HepG2 (cell line): Measurements from ENCODE around the gene RPS6KA5. TPM values are rescaled to one million over a fixed set of nuclear protein-coding genes. Genes with fewer than 3 reads are reported as not detected.

Experiments used
- ATAC-seq: fragments of 200-7000 bp; cut with Tn5 transposase; 3 replicates; pipeline ENCODE4 v1.9.1; 2020; ENCODE audit warnings: mild to moderate bottlenecking, moderate library complexity
- BruUV-seq: library from RNA; stranded (reverse); fragments of 400-500 nt; replicated peaks from 2 replicates; lab custom pipeline; 2021; lab: Mats Ljungman, UMichigan
- CTCF ChIA-PET: fragments of 300-600 bp; formaldehyde crosslinking; extraction: SDS; loops from one replicate; lab custom pipeline; 2021; ENCODE audit warnings: low total read pairs, inconsistent platforms, low intra/inter-chr PET ratio; lab: Yijun Ruan, JAX
- POLR2A ChIA-PET: fragments of 350-600 bp; sonication (Branson Sonifier 250); formaldehyde crosslinking; loops from one replicate; lab custom pipeline; 2020; ENCODE audit warnings: antibody characterized with exemption, inconsistent platforms; lab: Yijun Ruan, JAX
- DNase-seq: peaks from one replicate; pipeline ENCODE4 v3.0.0-alpha.2; 2015; ENCODE audit warnings: low spot score
- FAIRE-seq: peaks from 3 replicates; lab custom pipeline; 2011; peaks lifted over from hg19 to GRCh38; lab: Jason Lieb, UNC
- H2AFZ ChIP-seq: one replicate; pipeline ENCODE4 v1.6.1; 2011; ENCODE audit warnings: low read length, inconsistent platforms
- H3K27ac ChIP-seq: fragments of 300-600 bp; 3 replicates; pipeline ENCODE4 v1.8.0; 2011; ENCODE audit warnings: mixed run types, mild to moderate bottlenecking, mixed read lengths, low read length, inconsistent platforms; ENCODE audit not compliant: insufficient read depth; ENCODE audit errors: extremely low read length
- H3K27me3 ChIP-seq, 2 experiments: fragments of 200-600 bp in 1 of 2; 2 replicates in 1 of 2; 3 replicates in 1 of 2; pipeline versions ENCODE4 v1.6.0 to v1.8.0; 2011; ENCODE audit warnings: low read length in 2 of 2, mild to moderate bottlenecking in 2 of 2, moderate library complexity in 2 of 2, inconsistent platforms in 1 of 2; ENCODE audit not compliant: insufficient read depth in 2 of 2, control insufficient read depth in 1 of 2
- H3K36me3 ChIP-seq, 2 experiments: fragments of 200-600 bp in 1 of 2; replicated peaks in 1 of 2; 2 replicates in 1 of 2; 3 replicates in 1 of 2; pipeline versions ENCODE4 v1.5.1 to v1.8.0; 2011; ENCODE audit warnings: low read length in 2 of 2, inconsistent platforms in 1 of 2; ENCODE audit not compliant: insufficient read depth in 2 of 2, control insufficient read depth in 1 of 2
- H3K4me1 ChIP-seq: 2 replicates; pipeline ENCODE4 v1.5.1; 2012; ENCODE audit warnings: low read length, inconsistent platforms; ENCODE audit not compliant: insufficient read depth
- H3K4me2 ChIP-seq: 2 replicates; pipeline ENCODE4 v1.6.0; 2011; ENCODE audit warnings: low read depth, low read length, inconsistent platforms
- H3K4me3 ChIP-seq, 3 experiments: fragments of 200-600 bp in 1 of 3; sonication (generic), shearing (Covaris generic) in 1 of 3; replicated peaks in 1 of 3; 2 replicates each; pipeline ENCODE4 v1.5.1; 2011 to 2016; ENCODE audit warnings: low read length in 3 of 3, inconsistent platforms in 2 of 3, low read depth in 2 of 3, mild to moderate bottlenecking in 2 of 3, control low read depth in 1 of 3, mixed read lengths in 1 of 3; ENCODE audit not compliant: insufficient read depth in 1 of 3
- H3K79me2 ChIP-seq: one replicate; pipeline ENCODE4 v1.6.1; 2011; ENCODE audit warnings: low read length, inconsistent platforms; ENCODE audit not compliant: insufficient read depth
- H3K9ac ChIP-seq: 2 replicates; pipeline ENCODE4 v1.6.0; 2011; ENCODE audit warnings: mild to moderate bottlenecking, low read depth, low read length, inconsistent platforms; ENCODE audit not compliant: insufficient read depth
- H3K9me3 ChIP-seq: 2 replicates; pipeline ENCODE4 v1.5.1; 2012; ENCODE audit warnings: mild to moderate bottlenecking, low read length
- H4K20me1 ChIP-seq: 2 replicates; pipeline ENCODE4 v1.6.0; 2011; ENCODE audit warnings: inconsistent platforms, mild to moderate bottlenecking, low read length, moderate library complexity; ENCODE audit not compliant: insufficient read depth
- HOXA3 ChIP-seq: sonication (generic); formaldehyde crosslinking; IDR thresholded peaks from 2 replicates; pipeline ENCODE4 v1.5.0; 2020; ENCODE audit warnings: missing genetic modification reagents
- NR2F2 ChIP-seq: IDR thresholded peaks from 2 replicates; pipeline ENCODE4 v1.6.1; 2012; ENCODE audit warnings: low read depth, inconsistent platforms, borderline replicate concordance
- ZBTB40 ChIP-seq, 2 experiments: fragments of 450-650 bp in 1 of 2; sonication (generic) in 1 of 2; formaldehyde crosslinking in 1 of 2; IDR thresholded peaks; 2 replicates each; pipeline versions ENCODE4 v1.6.1 to v1.8.0; 2016 to 2022; ENCODE audit warnings: antibody characterized with exemption in 1 of 2, mild to moderate bottlenecking in 1 of 2, missing genetic modification reagents in 1 of 2
- ZNF224 ChIP-seq: sonication (generic); formaldehyde crosslinking; IDR thresholded peaks from 2 replicates; pipeline ENCODE4 v1.5.0; 2020; ENCODE audit warnings: mild to moderate bottlenecking, missing genetic modification reagents
- ZNF496 ChIP-seq: sonication (generic); formaldehyde crosslinking; IDR thresholded peaks from 2 replicates; pipeline ENCODE4 v1.8.1; 2023; ENCODE audit warnings: mild to moderate bottlenecking, moderate library complexity, missing genetic modification reagents; ENCODE audit not compliant: insufficient replicate concordance
- ZNF776 ChIP-seq: sonication (generic); formaldehyde crosslinking; IDR thresholded peaks from 2 replicates; pipeline ENCODE4 v1.4.0; 2020; ENCODE audit warnings: mild to moderate bottlenecking, missing genetic modification reagents
- ZNF790 ChIP-seq: sonication (generic); formaldehyde crosslinking; IDR thresholded peaks from 2 replicates; pipeline ENCODE4 v1.8.0; 2022; ENCODE audit warnings: missing genetic modification reagents, mild to moderate bottlenecking, borderline replicate concordance
- WGBS: methylation state at CpG from one replicate; pipeline ENCODE4 v1.1.6; 2017; ENCODE audit warnings: low lambda C conversion rate; 5-methylcytosine and 5-hydroxymethylcytosine counted together
- in situ Hi-C: cut with HindIII; loops from 2 replicates; pipeline ENCODE4 v1.10.0; 2017; ENCODE audit warnings: low pct_unique_long_range_greater_than_20kb; ENCODE audit not compliant: extremely low pct_ligation_motif_present
- intact Hi-C: fragments of 100-400 bp; cut with micrococcal nuclease; formaldehyde crosslinking; loops from one replicate; pipeline ENCODE4 v1.10.0; 2022; ENCODE audit not compliant: unreplicated experiment
- polyA plus RNA-seq, 8 experiments: library from polyadenylated mRNA; depleted of rRNA in 3 of 8; stranded (reverse) in 7 of 8; unstranded in 1 of 8; fragments of >200 nt; fragmentation: Illumina TruSeq in 4 of 8; extraction: Trizol in 4 of 8; gene quantifications; 2 replicates each; pipeline versions ENCODE4 v1.2.1 to v1.2.3, GENCODE V29; 2011 to 2016; ENCODE audit warnings: low read depth in 4 of 8, missing spikeins in 1 of 8, mixed read lengths in 1 of 8; ENCODE audit not compliant: insufficient read depth in 1 of 8
- total RNA-seq, 5 experiments: library from RNA; depleted of rRNA; stranded (reverse); fragments of >200 nt; fragmentation: Illumina TruSeq; extraction: Trizol; gene quantifications; 2 replicates each; pipeline ENCODE4 v1.2.3, GENCODE V29; 2016; ENCODE audit warnings: low read depth in 1 of 5
- TF ChIP-seq, protein P1 (sequence below): sonication (generic); formaldehyde crosslinking; IDR thresholded peaks from 2 replicates; pipeline ENCODE4 v1.5.0; 2020; ENCODE audit warnings: mild to moderate bottlenecking, missing genetic modification reagents, borderline replicate concordance

The RPS6KA5 gene
- total and polyA plus RNA-seq, 2 of the 13 experiments (the other 11 are each of a cell fraction or from before 2014, with no cell fraction given): 0.50 to 0.58 TPM

- DNase-seq (no peak), FAIRE-seq (no peak), ATAC-seq (no peak)
- H3K4me1 ChIP-seq: no peaks in the 10 kb centered on the region
- CTCF ChIA-PET: no interaction called here
- no peaks in the 10 kb centered on the region for H3K9me3 ChIP-seq
- H4K20me1 ChIP-seq: no peaks in the 10 kb centered on the region
- H3K79me2 ChIP-seq: no peaks in the 10 kb centered on the region
- H3K36me3 ChIP-seq: no peaks in the 10 kb centered on the region
- no peak overlapping the region for H3K9ac ChIP-seq
- no peak overlapping the region for H3K4me2 ChIP-seq
- no peak overlapping the region for H3K4me3 ChIP-seq
- no peak overlapping the region for H3K27ac ChIP-seq
- in situ Hi-C loops (no loop called here), intact Hi-C loops (no loop called here)
- POLR2A ChIA-PET: no interaction called here
- no TSS peak for BruUV-seq
- no peaks in the 10 kb centered on the region; a peak in 1 of 5 replicates for H3K27me3 ChIP-seq
- WGBS: 56% methylated on average over 5 of the region's 5 CpGs
- no peak overlapping the region for H2AFZ ChIP-seq
- TF ChIP-seq, protein P1, sequence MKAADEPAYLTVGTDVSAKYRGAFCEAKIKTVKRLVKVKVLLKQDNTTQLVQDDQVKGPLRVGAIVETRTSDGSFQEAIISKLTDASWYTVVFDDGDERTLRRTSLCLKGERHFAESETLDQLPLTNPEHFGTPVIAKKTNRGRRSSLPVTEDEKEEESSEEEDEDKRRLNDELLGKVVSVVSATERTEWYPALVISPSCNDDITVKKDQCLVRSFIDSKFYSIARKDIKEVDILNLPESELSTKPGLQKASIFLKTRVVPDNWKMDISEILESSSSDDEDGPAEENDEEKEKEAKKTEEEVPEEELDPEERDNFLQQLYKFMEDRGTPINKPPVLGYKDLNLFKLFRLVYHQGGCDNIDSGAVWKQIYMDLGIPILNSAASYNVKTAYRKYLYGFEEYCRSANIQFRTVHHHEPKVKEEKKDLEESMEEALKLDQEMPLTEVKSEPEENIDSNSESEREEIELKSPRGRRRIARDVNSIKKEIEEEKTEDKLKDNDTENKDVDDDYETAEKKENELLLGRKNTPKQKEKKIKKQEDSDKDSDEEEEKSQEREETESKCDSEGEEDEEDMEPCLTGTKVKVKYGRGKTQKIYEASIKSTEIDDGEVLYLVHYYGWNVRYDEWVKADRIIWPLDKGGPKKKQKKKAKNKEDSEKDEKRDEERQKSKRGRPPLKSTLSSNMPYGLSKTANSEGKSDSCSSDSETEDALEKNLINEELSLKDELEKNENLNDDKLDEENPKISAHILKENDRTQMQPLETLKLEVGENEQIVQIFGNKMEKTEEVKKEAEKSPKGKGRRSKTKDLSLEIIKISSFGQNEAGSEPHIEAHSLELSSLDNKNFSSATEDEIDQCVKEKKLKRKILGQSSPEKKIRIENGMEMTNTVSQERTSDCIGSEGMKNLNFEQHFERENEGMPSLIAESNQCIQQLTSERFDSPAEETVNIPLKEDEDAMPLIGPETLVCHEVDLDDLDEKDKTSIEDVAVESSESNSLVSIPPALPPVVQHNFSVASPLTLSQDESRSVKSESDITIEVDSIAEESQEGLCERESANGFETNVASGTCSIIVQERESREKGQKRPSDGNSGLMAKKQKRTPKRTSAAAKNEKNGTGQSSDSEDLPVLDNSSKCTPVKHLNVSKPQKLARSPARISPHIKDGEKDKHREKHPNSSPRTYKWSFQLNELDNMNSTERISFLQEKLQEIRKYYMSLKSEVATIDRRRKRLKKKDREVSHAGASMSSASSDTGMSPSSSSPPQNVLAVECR (CRISPR knock-in tag): no peak
- TF ChIP-seq HOXA3 (CRISPR knock-in tag) (no peak), ZNF776 (CRISPR knock-in tag) (no peak), ZNF224 (CRISPR knock-in tag) (no peak), ZBTB40 (IDR thresholded peaks at IDR 0.05) (no peak), ZBTB40 (CRISPR knock-in tag; IDR thresholded peaks at IDR 0.05) (no peak), NR2F2 (no peak), ZNF790 (no peak), ZNF496 (CRISPR knock-in tag) (no peak)
Observed at GRCh38 chr14:90858511-90858910, 201.9 kb downstream of the RPS6KA5 start.
